Activated naive CD4-positive, alpha-beta T cell (primary cell): Measurements from ENCODE around the gene ADCY4.

Experiments used
- DNase-seq, 4 experiments: peaks; one replicate each; lab custom pipeline; 2025; lab: John Stamatoyannopoulos, UW

Gene ADCY4

GRCh38 chr14:24315243-24315806 lies 19.5 kb downstream of the ADCY4 start:
- no peak for DNase-seq

GRCh38 chr14:24314377-24315193 lies 20.3 kb downstream of the ADCY4 start:
- DNase-seq = no peak

- no peak for DNase-seq
Observed at GRCh38 chr14:24313913-24314312, 21.0 kb downstream of the ADCY4 start.

GRCh38 chr14:24312736-24313507 lies 21.9 kb downstream of the ADCY4 start:
- DNase-seq = no peak

GRCh38 chr14:24311837-24312615 lies 22.8 kb downstream of the ADCY4 start:
- no peak for DNase-seq

- DNase-seq = peak in 3 of 4 experiments; percentile 29 to 66 (median 48)
Observed at GRCh38 chr14:24310646-24311604, 23.9 kb downstream of the ADCY4 start, which contains the start of gene LTB4R. Gene LTB4R (plus strand): TSS chr14:24311502. CDS start chr14:24315652, 4,150 bp downstream.

GRCh38 chr14:24310265-24310645 lies 24.6 kb downstream of the ADCY4 start:
- no peak for DNase-seq

GRCh38 chr14:24309538-24310264 lies 25.2 kb downstream of the ADCY4 start, which contains the start of gene LTB4R2:
Gene LTB4R2 (plus strand): TSS chr14:24310140. CDS start chr14:24310665, 525 bp downstream.
- no peak for DNase-seq

- DNase-seq = no peak
Observed at GRCh38 chr14:24308342-24309124, 26.3 kb downstream of the ADCY4 start.

GRCh38 chr14:24307575-24308341 lies 27.1 kb downstream of the ADCY4 start, which contains the start of gene CIDEB:
Gene CIDEB (minus strand): TSS chr14:24307977. CDS start chr14:24307858, 119 bp downstream.
- DNase-seq = peak in 3 of 4 experiments; percentile 12 to 38 (median 15)

GRCh38 chr14:24307156-24307574 lies 27.7 kb downstream of the ADCY4 start:
- DNase-seq = no peak

GRCh38 chr14:24304019-24304387 lies 30.9 kb downstream of the ADCY4 start:
- DNase-seq = no peak

- no peak for DNase-seq
Observed at GRCh38 chr14:24300326-24300980, 34.4 kb downstream of the ADCY4 start.

- peak; percentile 82 to 90 (median 87) for DNase-seq
Observed at GRCh38 chr14:24299255-24300191, 35.3 kb downstream of the ADCY4 start, which contains the start of the genes DHRS1 and NOP9. Gene DHRS1 (minus strand): TSS chr14:24299780. CDS start chr14:24299106, 674 bp downstream. Gene NOP9 (plus strand): TSS chr14:24299850. CDS start chr14:24299955, 105 bp downstream.

GRCh38 chr14:24298892-24299254 lies 36.0 kb downstream of the ADCY4 start:
- DNase-seq = no peak
